Ureter (tissue), 1 donor: Measurements from ENCODE around the gene CREB5. TPM values are rescaled to one million over a fixed set of nuclear protein-coding genes. Genes with fewer than 3 reads are reported as not detected.
"Not testable (repeated sequence)": the region's sequence is repeated elsewhere in the genome, so short reads cannot be mapped to it uniquely, and the experiment has no call there.

Experiments used
- DNase-seq: peaks from one replicate; pipeline ENCODE4 v3.0.0-alpha.2; 2020; ENCODE audit warnings: low spot score
- total RNA-seq: library from RNA; stranded (reverse); gene quantifications from one replicate; pipeline ENCODE4 v1.2.4, GENCODE V29; 2023
- donor health status: DM: yes; HTN: yes; CAD: no.

The CREB5 gene
- total RNA-seq, 1 donor from 2014 or later: 10.6 TPM

DNA sequence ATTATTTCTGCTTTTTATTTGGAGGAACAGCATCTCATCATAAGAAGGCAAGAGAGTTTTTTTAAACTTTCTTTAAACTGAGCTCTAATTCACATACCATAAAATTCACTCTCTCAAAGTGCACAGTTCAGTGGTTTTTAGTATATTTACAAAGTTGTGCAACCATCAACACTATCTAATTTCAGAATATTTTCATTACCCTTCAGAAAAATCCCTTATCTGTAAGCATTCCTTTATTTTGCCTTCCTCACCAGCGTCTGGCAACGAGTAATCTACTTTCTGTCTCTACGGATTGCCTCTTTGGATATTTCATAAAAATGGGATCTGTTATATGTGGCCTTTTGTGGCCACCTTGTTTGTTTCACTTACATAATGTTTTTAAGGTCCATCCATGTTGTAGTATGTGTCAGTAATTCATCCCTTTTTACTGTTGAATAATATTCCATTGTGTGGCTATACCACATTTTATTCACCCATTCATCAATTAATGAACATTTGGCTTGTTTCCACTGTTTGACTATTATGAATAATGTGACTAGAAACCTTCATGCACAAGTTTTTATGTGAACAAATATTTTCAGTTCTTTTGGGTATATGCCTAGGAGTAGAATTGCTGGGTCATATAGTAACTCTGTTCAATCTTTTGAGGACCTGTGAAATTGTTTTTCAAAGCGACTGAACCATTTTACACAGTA lies 364.3 kb downstream of the CREB5 start:
- DNase-seq: no peak

DNA sequence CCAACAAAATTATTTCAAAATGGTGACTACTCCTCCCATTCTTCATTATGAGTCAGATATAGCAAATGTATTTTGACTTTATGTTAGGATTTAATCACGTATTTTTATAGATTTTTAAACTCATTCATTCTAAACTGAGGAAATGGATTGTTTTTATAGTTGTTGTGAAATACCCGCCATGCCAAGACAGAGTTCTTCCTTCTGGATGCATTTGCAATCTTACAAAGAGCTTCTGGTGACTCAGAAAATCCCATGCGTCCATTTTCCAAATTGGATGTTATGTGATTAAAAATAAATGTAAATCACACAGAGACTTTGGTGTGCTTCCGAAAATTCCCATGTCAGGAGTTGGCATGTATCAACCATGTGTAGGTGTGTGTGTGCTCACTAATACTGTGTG lies 366.5 kb downstream of the CREB5 start:
- no peak for DNase-seq

DNA sequence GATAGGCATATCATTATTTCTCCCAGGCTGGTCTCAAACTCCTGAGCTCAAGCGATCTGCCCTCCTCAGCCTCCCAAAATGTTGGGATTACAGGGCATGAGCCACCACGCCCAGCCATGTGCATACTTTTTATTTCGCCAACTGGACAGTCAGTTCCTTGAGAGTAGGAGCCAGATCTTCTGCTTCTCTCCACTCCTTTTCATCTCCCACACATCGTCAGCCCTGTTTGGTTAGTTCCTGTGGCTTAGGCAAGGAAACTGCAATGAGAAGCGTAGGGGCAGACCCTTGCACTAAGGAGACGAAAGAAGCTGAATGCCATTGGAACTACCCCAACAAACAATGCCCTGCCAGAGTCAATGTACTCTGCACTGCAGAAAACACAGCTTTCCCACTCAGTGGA lies 367.6 kb downstream of the CREB5 start:
- no peak for DNase-seq

DNA sequence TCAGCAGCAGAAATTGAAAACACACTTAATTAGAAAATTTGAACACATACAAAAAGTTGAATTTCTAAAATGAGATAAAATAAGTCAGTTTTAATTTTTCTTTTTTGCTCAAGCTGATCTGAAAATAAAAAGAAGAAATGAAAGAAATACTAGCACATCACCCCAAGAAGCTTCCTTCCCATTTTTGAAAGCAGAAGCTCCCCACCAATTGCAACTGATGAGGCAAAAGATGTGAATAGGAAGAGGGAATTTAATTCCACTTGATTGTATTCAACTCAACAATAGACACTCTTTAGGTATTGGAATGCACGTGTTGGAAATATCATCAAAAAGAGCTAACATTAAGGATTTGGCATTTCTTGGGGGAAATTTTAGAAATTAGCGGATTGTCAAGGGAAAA lies 370.0 kb downstream of the CREB5 start:
- DNase-seq: no peak

DNA sequence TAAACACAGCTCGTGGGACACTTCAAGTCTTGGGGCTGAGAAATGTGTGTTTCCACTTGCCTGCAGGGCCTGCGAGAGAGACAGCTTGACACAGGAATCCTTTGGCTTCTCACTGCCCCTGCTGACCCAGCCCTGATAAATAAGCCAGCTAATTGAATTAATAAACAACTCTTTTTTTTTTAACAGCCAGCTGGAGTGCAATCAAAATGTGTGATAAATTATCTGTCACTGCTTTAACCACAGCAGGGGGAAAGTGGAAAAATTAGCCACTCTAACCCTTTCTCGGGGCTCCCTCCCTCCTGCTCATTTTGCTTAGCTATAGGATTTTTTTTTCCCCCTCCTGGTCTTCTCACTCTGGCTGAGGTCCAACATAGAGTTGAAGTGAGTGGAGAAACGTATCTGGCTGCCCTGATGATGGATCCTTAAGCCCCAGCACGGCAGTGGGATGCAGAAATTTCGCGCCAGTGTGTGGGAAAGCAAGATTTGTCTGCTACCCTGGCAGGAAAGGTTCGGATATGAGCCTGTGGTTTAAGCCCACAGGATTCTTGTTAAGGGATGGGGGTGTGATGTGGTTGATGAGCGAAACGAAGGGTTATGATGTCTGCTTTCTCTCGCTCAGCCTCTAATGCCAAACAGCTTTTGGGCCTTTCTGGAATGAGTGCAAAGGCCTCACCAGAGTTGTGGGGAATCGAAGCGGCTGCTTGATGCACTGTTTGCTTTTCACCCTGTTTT lies 372.0 kb downstream of the CREB5 start:
- no peak for DNase-seq

DNA sequence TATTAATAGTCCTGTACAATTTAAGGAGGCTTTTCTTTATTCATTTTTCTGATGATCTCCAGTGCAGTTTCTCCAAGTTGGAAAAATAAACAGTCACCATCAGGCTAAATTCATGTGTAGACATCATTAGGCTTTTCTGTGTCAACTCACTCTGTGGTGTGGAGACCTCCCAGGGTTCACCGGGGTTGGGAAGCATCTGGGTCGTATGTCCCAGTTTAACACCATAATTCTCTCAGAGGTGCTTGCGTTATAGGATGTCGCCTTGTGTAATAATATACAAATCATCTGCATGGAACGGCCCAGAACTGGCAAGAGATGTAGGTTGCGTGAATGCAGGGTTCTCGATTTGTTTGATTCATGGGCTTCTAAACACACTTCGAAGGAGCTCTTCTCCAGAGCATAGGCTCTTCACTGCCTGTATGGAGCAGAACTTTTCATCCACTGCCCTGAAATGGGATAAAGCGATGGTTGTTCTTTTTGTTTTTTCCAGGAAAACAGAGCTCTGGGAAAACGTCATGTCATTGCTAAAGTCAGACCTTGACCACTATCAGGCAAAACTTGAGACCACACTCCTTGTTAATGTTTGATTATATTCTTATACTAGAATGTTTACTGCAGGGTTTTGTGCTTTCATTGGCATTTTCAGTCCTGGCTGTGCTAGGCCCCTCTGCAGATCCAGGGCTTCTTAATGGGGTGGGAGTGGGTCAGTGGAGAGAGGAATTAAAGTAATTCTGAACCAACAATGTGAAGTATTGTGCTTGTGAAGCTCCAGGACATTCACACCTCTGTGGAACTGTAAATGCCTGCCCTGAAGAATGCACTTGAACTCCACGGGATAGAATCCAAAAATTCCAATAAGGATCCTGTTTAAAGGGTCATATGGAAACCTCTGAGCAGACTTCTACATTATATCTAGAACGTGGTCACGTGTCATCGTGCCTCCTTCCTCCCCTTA lies 373.0 kb downstream of the CREB5 start:
- DNase-seq: no peak

DNA sequence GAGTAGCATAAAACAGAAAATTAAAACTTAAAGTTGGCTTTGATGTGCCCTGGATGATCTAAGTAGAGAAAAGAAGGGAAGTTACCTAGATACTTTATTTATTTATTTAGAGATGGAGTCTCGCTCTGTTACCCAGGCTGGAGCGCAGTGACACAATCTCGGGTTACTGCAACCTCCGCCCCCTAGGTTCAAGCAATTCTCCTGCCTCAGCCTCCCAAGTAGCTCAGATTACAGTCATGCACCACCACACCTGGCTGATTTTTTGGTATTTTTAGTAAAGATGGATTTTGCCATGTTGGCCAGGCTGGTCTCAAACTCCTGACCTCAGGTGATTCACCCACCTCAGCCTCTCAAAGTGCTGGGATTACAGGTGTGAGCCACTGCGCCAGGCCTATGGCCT lies 373.8 kb downstream of the CREB5 start:
- not testable (repeated sequence) for DNase-seq

DNA sequence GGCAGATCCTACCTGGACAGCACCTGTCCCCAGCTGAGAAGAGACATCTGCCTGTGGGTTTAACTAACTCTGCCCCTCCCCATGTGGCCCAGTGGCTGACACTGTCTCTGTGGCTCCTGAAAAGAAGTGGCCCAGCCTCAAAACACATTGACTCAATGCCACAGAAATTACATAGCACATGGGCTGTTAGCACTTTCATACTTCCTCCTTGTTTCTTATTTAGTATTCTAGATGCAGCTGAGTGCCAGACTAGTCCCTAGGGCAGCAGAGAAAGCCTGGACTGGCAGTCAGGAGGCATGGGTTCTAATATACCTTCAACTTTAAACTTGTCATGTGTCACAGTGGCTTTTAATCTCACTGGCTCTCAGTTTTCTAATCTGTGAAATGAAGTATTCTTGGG lies 374.8 kb downstream of the CREB5 start:
- no peak for DNase-seq

DNA sequence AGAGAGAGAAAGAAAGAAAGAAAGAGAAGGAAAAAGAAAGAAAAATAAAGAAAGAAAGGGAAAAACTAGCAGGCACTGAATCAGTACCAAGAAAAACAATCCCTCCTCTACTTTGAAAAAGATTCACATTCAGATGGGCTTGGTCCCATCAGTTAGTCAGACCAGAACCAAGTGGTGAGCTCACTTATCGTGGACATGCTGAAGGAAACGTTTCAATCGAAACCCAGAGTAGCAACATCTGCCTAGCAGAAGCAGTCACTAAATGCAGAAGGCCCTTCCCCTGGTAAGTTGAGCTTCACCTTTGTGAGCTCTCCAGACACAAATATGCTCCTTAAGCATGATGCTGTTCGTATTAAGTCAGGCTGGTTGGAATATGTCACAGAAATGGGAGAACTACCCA lies 378.1 kb downstream of the CREB5 start:
- no peak for DNase-seq

DNA sequence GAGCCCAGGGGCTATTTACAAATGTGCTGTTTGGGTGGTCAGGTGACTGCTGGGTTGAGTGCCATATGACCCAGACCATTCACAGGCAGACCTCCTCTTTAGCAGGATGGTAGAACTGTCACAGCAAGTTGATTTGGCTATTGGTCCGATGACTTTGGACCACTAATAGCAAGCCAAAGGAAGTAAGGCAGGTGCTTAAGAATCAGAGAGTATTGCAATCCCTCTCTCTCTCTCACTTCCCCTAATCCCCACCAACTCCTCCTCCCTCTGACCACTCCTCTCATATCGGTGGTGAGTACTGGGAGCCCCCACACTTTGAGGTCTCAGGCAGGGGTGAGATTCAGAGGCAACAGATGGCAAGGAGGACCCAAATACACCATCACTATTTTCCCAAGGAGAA lies 380.5 kb downstream of the CREB5 start:
- no peak for DNase-seq

DNA sequence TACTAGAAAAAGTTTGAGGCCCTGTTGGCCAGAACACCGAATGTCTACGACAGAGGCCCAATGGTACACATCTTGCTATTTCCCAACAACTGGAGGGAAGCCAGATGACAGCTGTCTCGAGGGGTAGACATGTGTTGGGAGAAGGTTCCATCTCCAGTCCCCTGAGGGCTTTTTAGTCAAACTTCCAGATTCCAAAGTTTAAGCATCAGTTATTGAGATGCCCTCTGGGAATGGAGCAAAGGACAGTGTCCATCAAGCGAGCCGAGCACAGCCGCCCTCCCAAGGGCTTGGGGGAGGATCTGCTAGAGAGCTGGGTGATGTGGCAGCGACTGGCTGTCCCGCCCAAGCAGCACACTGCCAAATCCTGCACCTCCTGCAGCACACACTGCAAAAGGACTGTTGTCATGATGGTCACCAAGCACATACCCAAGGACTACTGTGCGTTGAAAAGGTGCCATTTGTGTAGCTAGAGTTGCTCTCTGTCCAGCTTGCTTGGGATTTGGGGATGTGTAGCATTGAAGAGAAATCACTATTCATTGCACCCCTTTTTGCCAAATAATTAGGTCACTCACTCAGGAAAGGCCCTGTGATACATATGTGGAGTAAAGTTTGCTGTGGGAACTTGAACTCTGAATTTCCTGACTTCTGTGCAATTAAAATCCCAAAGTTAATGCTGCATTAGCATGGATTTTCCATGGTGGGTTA lies 381.2 kb downstream of the CREB5 start:
- DNase-seq: no peak

DNA sequence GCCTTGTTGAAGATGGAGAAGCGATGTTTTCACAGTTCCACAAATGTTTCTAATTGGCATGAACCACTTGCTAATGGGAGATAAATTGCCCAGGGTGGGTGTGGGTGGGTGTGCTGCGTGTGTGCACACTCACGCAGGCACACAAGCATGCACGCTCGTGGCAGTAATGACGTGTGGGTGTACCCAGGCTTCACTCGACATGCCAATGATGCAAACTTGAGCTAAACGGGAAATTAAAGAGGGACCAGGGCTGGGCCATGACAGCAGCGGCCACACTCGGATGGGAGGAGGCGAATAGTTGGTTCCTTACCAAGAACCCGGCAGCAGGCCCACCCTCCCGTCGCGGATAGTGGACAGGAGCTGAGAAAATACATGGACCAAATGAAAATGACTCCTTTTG lies 386.0 kb downstream of the CREB5 start:
- no peak for DNase-seq

DNA sequence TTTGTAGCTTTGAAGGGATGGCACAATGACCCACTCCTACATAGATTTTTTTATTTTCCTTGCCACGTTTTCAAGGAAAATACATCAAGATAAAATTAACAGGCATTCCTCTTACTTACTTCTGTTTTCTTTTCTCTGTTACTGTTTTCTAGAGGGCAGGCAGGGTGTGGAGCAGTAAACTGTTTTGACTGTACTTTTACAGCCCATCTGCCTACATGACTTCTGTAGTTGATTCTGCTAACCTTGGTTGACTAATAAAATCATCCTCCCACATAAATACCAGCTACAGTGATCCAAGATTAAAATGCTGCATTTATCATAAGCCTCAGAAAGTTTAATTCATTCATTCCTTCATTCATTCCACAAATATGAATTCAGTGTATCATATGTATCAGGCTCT lies 387.3 kb downstream of the CREB5 start:
- no peak for DNase-seq

DNA sequence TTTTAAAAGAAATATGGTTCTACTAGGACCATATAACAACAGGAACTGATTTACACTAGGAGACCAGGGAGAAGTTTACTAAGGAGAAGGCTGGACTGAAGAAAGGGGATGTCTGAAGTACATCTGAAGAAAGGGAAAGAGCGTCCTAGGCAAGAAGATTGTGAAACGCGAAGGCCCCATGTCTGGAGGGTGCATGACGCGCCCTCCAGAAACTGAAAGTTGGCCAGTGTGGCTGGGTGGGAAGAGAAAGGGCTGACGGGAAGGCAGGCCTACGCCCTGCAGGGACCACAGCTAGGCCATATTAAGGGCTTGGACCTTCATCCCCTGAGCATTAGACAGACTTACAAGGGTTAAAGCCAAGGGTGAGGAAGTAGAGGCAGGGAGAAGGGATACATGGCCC lies 387.8 kb downstream of the CREB5 start:
- DNase-seq: no peak

DNA sequence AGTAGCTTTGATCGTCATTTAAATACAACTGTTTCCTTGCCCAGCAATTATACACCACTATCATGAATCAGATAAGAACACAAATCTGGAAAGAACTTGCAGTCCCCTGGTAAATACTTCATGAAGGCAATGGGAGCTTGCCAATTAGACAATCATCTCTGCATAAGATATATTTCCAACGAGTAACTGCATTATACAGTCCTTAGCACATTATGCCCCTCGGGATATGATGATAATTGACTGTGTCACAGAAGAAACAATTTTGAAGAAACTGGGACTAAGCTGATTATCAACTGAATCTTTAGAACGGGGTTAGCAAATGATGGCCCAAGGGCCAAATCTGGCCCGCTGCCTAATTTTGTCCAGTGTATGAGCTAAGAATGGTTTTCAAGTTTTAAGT lies 390.1 kb downstream of the CREB5 start:
- DNase-seq: no peak

DNA sequence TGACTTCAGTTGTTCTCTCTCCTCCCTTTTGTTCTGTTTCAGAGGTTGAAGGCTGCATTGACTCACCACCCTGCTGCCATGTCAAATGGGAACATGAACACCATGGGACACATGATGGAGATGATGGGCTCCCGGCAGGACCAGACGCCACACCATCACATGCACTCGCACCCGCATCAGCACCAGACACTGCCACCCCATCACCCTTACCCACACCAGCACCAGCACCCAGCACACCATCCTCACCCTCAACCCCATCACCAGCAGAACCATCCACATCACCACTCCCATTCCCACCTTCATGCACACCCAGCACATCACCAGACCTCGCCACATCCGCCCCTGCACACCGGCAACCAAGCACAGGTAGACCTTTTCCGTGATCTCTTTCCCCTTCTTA lies 391.8 kb downstream of the CREB5 start:
- DNase-seq: no peak

DNA sequence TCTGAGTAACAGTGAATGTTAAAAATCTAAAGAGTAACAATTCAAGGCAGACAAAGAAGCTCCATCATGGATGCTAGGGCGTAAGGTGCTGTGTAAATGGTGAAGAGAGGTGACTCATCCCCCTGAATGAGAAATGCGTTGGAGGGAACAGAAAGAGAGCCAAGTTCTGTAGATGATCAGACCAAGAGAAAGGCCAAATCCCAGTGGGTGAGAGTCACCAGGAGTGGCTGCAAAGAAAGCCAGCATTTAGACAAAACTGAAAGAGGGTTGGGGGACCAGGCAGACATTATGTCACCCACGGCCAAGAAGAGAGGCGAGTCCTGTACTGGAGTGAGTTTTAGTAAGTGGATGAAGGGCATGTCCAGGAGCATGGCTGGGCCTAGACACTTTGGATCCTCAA lies 392.7 kb downstream of the CREB5 start:
- DNase-seq: no peak

DNA sequence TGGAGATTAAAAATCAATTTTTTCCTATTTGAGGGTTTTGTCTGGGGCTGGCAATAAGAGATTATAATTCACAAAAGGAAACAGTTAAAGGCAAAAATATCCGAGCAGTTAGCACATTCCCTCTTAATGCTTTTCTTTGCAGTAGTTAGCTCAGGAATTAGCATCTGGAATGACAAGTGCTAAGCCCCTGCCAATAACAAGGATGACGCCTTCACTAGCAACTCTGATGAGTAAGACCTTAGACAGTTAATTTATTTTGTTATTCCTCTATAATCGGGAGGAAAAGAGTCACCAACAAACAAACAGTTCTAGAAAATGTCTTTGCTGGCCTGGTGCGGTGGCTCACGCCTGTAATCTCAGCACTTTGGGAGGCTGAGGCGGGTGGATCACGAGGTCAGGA lies 394.5 kb downstream of the CREB5 start:
- no peak for DNase-seq

DNA sequence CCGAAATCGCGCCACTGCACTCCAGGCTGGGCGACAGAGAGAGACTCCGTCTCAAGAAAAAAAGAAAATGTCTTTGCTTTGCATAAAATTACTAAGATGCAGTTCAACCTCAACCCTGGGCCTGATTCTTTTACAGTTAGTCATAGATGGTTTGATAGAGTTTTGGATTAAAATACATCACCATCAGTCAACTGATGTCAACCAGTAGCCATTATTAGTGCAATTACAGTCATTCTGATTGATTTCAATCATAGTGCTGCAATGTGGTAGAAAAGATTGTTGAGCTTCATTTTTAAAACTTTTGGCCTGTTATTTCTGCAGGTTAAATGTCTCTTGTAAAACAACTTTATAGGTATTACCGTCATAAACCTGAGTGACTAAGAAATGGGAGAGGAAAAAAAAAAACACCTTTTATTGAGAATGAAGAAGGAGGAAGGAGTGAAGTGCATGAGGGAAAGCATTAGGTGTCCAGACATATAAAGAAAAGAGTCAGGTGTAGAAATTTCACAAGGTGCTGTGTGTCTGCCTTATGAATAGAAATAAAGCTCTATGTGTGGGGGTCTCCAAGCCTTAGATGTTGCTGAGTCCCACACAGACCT lies 395.2 kb downstream of the CREB5 start:
- DNase-seq: no peak

DNA sequence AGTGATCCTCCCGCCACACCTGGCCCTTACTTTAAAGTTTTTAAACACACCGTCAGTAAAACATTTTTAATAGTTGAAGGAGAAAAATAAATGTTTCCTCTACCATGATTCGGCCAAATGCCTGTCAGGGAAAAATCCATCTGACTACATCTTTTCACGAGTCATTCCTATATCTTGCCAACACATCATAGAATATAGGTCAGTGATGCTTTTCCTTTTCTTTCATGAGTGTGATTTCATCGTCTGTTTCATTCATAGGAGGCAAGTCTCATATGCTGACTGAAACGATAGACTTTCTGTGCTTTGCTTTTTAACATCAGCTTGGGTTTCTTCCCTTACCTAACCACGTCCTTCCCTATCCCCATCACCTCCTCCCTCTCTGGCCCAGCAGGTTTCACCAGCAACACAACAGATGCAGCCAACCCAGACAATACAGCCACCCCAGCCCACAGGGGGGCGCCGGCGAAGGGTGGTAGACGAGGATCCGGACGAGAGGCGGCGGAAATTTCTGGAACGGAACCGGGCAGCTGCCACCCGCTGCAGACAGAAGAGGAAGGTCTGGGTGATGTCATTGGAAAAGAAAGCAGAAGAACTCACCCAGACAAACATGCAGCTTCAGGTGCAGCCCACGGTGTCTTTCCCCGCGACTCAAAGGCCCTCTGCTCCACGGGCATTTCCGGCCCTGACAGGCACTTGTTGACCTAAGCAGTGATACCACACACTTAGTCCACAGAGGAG lies 396.6 kb downstream of the CREB5 start:
- no peak for DNase-seq

DNA sequence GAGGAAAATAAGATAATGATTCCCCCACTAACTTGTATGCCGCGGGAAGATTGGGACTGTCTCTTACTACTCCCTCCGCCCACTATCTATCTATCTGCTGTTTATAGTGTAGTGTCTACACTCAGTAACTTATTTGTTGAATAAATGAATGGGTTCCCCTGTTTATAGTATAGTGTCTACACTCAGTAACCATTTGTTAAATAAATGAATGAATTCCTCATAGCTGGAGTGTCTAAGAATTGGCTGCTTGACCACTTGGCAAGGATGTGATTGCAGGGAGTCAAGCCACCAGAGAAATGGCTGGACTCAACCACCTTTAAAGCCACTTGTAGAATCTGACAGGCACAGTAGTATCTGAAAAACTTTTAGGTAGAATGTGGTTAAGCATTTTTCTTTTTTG lies 398.7 kb downstream of the CREB5 start:
- no peak for DNase-seq
